Caco-2 (cell line): ENCODE measurements around the gene ACTN4. TPM values are rescaled to one million over a fixed set of nuclear protein-coding genes. Genes with fewer than 3 reads are reported as not detected.

Source experiments
- BruUV-seq: library from RNA; stranded (reverse); fragments of 400-500 nt; replicated peaks from 2 replicates; lab custom pipeline; 2021; lab: Mats Ljungman, UMichigan
- CTCF ChIA-PET: fragments of 300-600 bp; sonication (Branson Sonifier 250); formaldehyde crosslinking; loops from one replicate; lab custom pipeline; 2022; ENCODE audit warnings: antibody characterized with exemption; lab: Charles Lee
- POLR2A ChIA-PET: fragments of 300-600 bp; sonication (Branson Sonifier 250); formaldehyde crosslinking; loops from one replicate; lab custom pipeline; 2022; ENCODE audit warnings: antibody characterized with exemption; lab: Charles Lee
- DNase-seq, 2 experiments: peaks; one replicate each; pipeline versions ENCODE4 v3.0.0 to v3.0.0-alpha.2; 2020 to 2022
- H3K27me3 ChIP-seq: replicated peaks from 2 replicates; pipeline ENCODE4 v1.6.0; 2011; ENCODE audit warnings: low read length; ENCODE audit not compliant: control insufficient read depth, insufficient read depth
- H3K36me3 ChIP-seq: 2 replicates; pipeline ENCODE4 v1.5.1; 2011; ENCODE audit warnings: low read length; ENCODE audit not compliant: control insufficient read depth, insufficient read depth
- H3K4me1 ChIP-seq: fragments of 250-450 bp; sonication (Bioruptor Pico); 2 replicates; pipeline ENCODE4 v1.5.1; 2020; ENCODE audit warnings: mild to moderate bottlenecking
- H3K4me3 ChIP-seq: 2 replicates; pipeline ENCODE4 v1.5.1; 2011; ENCODE audit warnings: low read depth, mild to moderate bottlenecking, control low read depth, low read length
- H3K9me3 ChIP-seq: fragments of 250-450 bp; sonication (Bioruptor Pico); 2 replicates; pipeline ENCODE4 v1.5.1; 2020; ENCODE audit warnings: mild to moderate bottlenecking, moderate library complexity
- H3K27ac Mint-ChIP-seq: one replicate; pipeline ENCODE4 v1.8.0; 2022; ENCODE audit warnings: mixed read lengths; ENCODE audit not compliant: unreplicated experiment
- H3K27me3 Mint-ChIP-seq: one replicate; pipeline ENCODE4 v1.8.0; 2022; ENCODE audit warnings: mixed read lengths; ENCODE audit not compliant: insufficient read depth, unreplicated experiment
- H3K36me3 Mint-ChIP-seq: one replicate; pipeline ENCODE4 v1.8.0; 2022; ENCODE audit warnings: mild to moderate bottlenecking, mixed read lengths; ENCODE audit not compliant: insufficient read depth, unreplicated experiment
- H3K4me1 Mint-ChIP-seq: one replicate; pipeline ENCODE4 v1.8.0; 2022; ENCODE audit warnings: low read depth, mixed read lengths; ENCODE audit not compliant: unreplicated experiment
- H3K4me3 Mint-ChIP-seq: one replicate; pipeline ENCODE4 v1.8.0; 2022; ENCODE audit warnings: mild to moderate bottlenecking, moderate library complexity, mixed read lengths; ENCODE audit not compliant: unreplicated experiment
- H3K9me3 Mint-ChIP-seq: one replicate; pipeline ENCODE4 v1.8.0; 2022; ENCODE audit warnings: mixed read lengths; ENCODE audit not compliant: unreplicated experiment
- CTCF ChIP-seq, 2 experiments: fragments of 200-600 bp in 1 of 2; IDR thresholded peaks; 1 replicate in 1 of 2; 2 replicates in 1 of 2; pipeline versions ENCODE4 v1.5.1 to v1.8.0; 2011 to 2022; ENCODE audit warnings: antibody characterized with exemption in 1 of 2, control low read depth in 1 of 2, inconsistent platforms in 1 of 2, low read depth in 1 of 2, low read length in 1 of 2, mild to moderate bottlenecking in 1 of 2, moderate library complexity in 1 of 2; ENCODE audit not compliant: insufficient read depth in 1 of 2, severe bottlenecking in 1 of 2, unreplicated experiment in 1 of 2
- intact Hi-C: fragments of 100-400 bp; cut with micrococcal nuclease; formaldehyde crosslinking; loops from one replicate; pipeline ENCODE4 v1.10.0; 2022; ENCODE audit not compliant: unreplicated experiment
- total RNA-seq: library from RNA; stranded (reverse); gene quantifications from 2 replicates; pipeline ENCODE4 v1.2.3, GENCODE V29; 2022

The ACTN4 gene
- total RNA-seq, 1 experiment from 2014 or later, result 605 TPM

GRCh38 chr19:38665950-38666662 is 18.7 kb downstream of the ACTN4 start:
- H3K4me3 Mint-ChIP-seq, result peak overlapping the region; percentile 69
- BruUV-seq, result no TSS peak
- no peaks in the 10 kb centered on the region for H3K9me3 ChIP-seq
- H3K36me3 Mint-ChIP-seq, result peaks cover 92% of the 10 kb centered on the region
- H3K27me3 ChIP-seq, result no peaks in the 10 kb centered on the region
- DNase-seq, result peak; percentile 88 to 96
- no peak overlapping the region for H3K4me3 ChIP-seq
- POLR2A ChIA-PET, result interaction anchor here (0.6 to 0.7 kb wide), 2 partner anchors 19 to 264 kb away, joined by 3 to 6 read pairs; partner anchors contain the start of gene ACTN4
- intact Hi-C loops, result loop anchor here (1.0 kb wide), 1 partner anchor 17 kb away; no protein-coding TSS in a partner anchor
- H3K27ac Mint-ChIP-seq, result peak overlapping the region; percentile 88
- H3K27me3 Mint-ChIP-seq, result no peaks in the 10 kb centered on the region
- TF ChIP-seq CTCF (IDR thresholded peaks at IDR 0.05; ENCODE audit: insufficient read depth in 1 of 2, low read depth in 1 of 2, low read length in 1 of 2, severe bottlenecking in 1 of 2, unreplicated experiment in 1 of 2), result no peak
- peaks cover 100% of the 10 kb centered on the region for H3K4me1 ChIP-seq
- CTCF ChIA-PET, result interaction anchor here (1.1 kb wide), 1 partner anchor 31 kb away, joined by 4 read pairs; no protein-coding TSS in a partner anchor
- H3K4me1 Mint-ChIP-seq, result peaks cover 84% of the 10 kb centered on the region
- peaks cover 4% of the 10 kb centered on the region; the same call in 1 of the 2 replicates for H3K36me3 ChIP-seq
- H3K9me3 Mint-ChIP-seq, result no peaks in the 10 kb centered on the region

- H3K4me1 ChIP-seq, result peaks cover 100% of the 10 kb centered on the region
- TSS peak; percentile 16 for BruUV-seq
- H3K27me3 ChIP-seq, result no peaks in the 10 kb centered on the region
- Mint-ChIP-seq H3K27me3 (no peaks in the 10 kb centered on the region), H3K9me3 (no peaks in the 10 kb centered on the region), H3K4me3 (peak overlapping the region; percentile 69), H3K4me1 (peaks cover 86% of the 10 kb centered on the region), H3K36me3 (peaks cover 92% of the 10 kb centered on the region), H3K27ac (peak overlapping the region; percentile 88)
- no peak for TF ChIP-seq CTCF (IDR thresholded peaks at IDR 0.05; ENCODE audit: insufficient read depth in 1 of 2, low read depth in 1 of 2, low read length in 1 of 2, severe bottlenecking in 1 of 2, unreplicated experiment in 1 of 2)
- intact Hi-C loops, result loop anchor here (1.0 kb wide), 1 partner anchor 16 kb away; no protein-coding TSS in a partner anchor
- ChIA-PET CTCF (interaction anchor here (0.5 to 1.1 kb wide), 2 partner anchors 32 to 106 kb away, joined by 3 to 4 read pairs; no protein-coding TSS in a partner anchor), POLR2A (interaction anchor here (0.6 to 0.7 kb wide), 2 partner anchors 20 to 264 kb away, joined by 3 to 6 read pairs; partner anchors contain the start of gene ACTN4)
- H3K36me3 ChIP-seq, result peaks cover 4% of the 10 kb centered on the region; the same call in 1 of the 2 replicates
- no peaks in the 10 kb centered on the region for H3K9me3 ChIP-seq
- no peak overlapping the region for H3K4me3 ChIP-seq
- no peak for DNase-seq
Measured at GRCh38 chr19:38666663-38667511, 19.4 kb downstream of the ACTN4 start.

DNA sequence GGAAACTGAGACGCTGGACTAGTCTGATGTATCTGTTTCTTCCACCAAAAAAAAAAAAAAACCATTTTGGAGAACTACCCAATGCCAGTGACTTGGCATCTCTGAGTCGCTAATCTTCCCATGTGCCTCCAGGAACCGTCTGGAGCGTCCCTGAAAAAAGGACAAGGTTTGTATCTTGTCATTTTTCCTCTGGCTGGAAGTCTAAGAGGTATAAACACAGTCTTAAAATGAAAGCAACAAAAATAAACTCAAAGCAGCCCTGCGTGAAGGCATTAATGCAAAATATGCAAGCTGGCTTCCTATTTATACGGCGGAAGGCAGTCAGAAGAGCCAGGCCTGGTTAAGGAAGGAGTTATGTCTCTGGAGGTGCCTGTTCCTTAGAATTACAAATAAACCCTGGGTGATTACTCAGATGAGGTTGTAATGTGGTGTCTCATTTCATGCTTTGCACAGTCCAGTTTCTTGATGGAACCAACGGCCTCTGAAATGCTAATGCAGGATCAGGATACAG is 20.3 kb downstream of the ACTN4 start:
- H3K36me3 ChIP-seq, result peaks cover 4% of the 10 kb centered on the region; the same call in 1 of the 2 replicates
- H3K36me3 Mint-ChIP-seq, result peaks cover 92% of the 10 kb centered on the region
- CTCF ChIA-PET, result no interaction called here
- H3K4me3 ChIP-seq, result no peak overlapping the region
- no peaks in the 10 kb centered on the region for H3K27me3 Mint-ChIP-seq
- POLR2A ChIA-PET, result no interaction called here
- peaks cover 80% of the 10 kb centered on the region for H3K4me1 Mint-ChIP-seq
- H3K4me1 ChIP-seq, result peaks cover 93% of the 10 kb centered on the region
- DNase-seq, result no peak
- no peak for TF ChIP-seq CTCF (IDR thresholded peaks at IDR 0.05; ENCODE audit: insufficient read depth in 1 of 2, low read depth in 1 of 2, low read length in 1 of 2, severe bottlenecking in 1 of 2, unreplicated experiment in 1 of 2)
- no peaks in the 10 kb centered on the region for H3K9me3 ChIP-seq
- BruUV-seq, result no TSS peak
- H3K27ac Mint-ChIP-seq, result peak overlapping the region; percentile 88
- H3K27me3 ChIP-seq, result no peaks in the 10 kb centered on the region
- intact Hi-C loops, result no loop called here
- no peak overlapping the region for H3K4me3 Mint-ChIP-seq
- no peaks in the 10 kb centered on the region for H3K9me3 Mint-ChIP-seq
